Medulla oblongata (tissue), 1 donor: ENCODE results near the gene HUS1.
"Not testable (repeated sequence)": the region's sequence is repeated elsewhere in the genome, so short reads cannot be mapped to it uniquely, and the experiment has no call there.

Source experiments
- DNase-seq: peaks from one replicate; pipeline ENCODE4 v3.0.0-alpha.2; 2015; ENCODE audit errors: extremely low spot score

The HUS1 gene

GRCh38 chr7:47979145-47979831 lies at the start of gene HUS1:
Gene HUS1 (minus strand): TSS chr7:47979615. CDS start chr7:47979519, 96 bp downstream.
- peak; percentile 90 for DNase-seq

DNA sequence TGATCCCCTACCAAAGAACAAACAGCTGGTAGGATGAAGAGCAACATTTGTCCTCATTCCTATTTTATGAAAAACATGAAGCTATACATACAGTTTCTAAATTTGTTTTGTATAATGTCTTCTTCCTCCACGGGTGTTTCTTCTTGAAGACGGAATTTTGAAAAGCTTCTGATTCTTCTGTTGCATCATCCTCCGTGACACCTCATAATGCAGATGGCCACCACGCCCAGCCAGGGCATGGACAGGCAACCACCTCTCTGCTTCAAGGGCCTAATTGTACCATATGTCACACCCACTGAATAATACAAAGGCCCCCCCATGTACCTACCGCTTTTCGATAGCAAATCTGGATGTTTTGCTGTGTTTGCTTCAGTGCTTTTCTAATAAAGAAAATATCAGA lies 49.5 kb upstream of the HUS1 start, which contains the start of gene SUN3:
Gene SUN3 (minus strand): TSS at position 170 of the 400 bp plus-strand sequence. CDS start 169 bp downstream, at position 1.
- DNase-seq, result no peak

DNA sequence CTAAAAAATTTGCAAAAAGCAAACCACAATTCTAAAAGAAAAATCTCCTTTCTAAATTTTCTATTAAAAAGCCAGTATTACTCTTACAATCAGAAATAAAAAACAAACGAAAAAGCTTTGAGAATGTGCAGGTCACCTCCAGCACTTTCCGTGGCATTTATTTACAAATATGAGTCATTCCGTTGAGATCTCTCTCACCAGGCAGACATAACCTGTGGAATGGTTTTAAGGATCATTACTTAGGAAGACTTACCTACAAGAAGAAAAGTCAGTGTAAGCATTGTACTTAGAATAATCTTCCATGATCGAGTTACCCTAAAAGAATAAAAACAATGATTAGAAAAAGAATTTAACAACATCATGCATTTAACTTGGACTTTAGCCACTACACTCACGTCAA lies 46.2 kb upstream of the HUS1 start:
- DNase-seq, result no peak

- DNase-seq, result no peak
Measured at GRCh38 chr7:48017674-48018073, 38.3 kb upstream of the HUS1 start.

GRCh38 chr7:48016641-48017040 lies 37.2 kb upstream of the HUS1 start:
- no peak for DNase-seq

GRCh38 chr7:48011951-48012350 lies 32.5 kb upstream of the HUS1 start:
- no peak for DNase-seq

DNA sequence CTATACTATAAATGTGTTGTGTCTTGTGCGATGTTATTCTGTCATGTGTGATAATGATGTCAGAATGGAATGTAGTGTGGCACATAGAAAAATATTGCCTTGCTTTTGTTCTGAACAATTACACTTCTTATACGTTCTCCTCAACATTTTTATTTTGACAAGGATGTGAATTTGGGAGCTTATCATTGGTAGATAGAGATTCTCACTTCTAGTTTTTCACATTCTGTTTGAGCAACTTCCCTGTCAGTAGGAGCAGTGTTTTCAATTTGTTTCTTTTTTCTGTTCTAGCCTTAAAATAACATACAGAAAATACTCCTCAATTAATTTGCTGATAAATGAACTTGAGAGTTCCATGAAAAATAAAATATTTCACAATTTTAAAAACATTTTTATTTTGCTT lies 31.9 kb upstream of the HUS1 start:
- DNase-seq, result peak; percentile 38

DNA sequence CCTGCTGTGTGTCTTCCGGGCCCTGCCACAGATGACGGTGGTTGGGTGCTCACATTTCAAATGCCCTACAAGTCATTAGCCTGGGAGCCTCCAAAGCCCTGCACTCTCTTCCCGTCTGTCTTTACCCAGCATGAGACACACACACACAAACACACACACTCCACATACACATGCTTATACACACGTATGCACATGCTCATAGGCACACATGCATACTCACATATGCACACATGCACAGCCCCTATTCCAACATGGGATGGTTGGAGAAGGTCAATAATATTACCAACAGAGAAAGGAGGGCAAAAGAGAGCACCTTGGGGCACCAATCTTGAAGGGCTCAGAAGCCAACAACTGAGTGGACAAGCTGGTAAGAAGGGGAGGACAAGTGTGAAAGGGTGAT lies 30.5 kb upstream of the HUS1 start:
- DNase-seq, result no peak

GRCh38 chr7:48009257-48009656 lies 29.8 kb upstream of the HUS1 start:
- DNase-seq, result no peak

DNA sequence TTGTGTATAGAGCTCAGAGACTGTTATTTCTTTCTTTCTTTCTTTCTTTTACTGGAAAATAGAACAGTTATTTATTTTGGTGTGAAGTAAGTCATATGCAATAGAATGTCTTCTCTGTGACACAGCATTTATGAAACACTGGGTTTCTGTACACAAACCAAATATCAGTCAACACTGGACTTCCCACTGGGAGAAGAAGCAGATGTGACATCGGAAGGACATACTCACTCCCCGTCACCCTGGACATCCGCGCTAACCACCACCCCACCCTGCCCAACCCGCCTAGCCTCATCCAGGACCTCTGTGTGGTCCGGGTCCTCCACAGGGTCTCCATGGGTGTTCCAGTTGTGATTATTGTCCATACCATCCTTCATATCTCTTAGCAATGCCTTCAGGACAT lies 27.5 kb upstream of the HUS1 start:
- no peak for DNase-seq

DNA sequence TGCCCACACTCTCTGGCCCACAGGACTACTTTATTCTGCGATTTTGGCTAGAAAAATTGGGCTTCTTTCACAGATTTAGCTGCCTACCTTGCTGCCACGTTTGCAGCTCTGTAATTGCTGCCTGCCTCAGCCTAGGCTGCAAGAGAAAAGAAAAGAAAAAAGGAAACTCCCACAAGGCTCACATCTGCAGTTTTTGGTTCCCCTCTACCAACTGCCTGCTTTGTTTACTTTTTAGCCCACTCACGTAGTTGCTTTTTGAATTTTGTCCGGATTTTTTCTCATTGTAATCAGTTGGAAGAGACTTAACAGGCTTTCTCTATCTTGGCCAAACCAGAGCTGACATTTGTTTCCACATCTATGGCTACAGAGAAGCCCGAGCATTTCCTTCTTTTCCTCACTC lies 25.2 kb upstream of the HUS1 start:
- no peak for DNase-seq

GRCh38 chr7:48004032-48004431 lies 24.6 kb upstream of the HUS1 start:
- DNase-seq, result no peak

DNA sequence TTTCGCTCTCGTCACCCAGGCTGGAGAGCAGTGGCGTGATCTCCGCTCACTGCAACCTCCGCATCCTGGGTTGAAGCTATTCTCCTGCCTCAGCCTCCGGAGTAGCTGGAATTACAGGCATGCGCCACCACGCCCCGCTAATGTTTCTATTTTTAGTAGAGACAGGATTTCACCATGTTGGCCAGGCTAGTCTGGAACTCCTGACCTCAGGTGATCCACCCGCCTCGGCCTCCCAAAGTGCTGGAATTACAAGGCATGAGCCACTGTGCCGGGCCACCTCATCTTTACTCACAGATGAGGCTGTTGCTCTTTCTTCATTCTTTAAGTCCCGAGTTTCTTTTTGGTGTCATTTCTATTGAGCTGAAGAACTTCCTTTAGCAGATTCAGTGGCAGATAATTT lies 20.7 kb upstream of the HUS1 start:
- not testable (repeated sequence) for DNase-seq

DNA sequence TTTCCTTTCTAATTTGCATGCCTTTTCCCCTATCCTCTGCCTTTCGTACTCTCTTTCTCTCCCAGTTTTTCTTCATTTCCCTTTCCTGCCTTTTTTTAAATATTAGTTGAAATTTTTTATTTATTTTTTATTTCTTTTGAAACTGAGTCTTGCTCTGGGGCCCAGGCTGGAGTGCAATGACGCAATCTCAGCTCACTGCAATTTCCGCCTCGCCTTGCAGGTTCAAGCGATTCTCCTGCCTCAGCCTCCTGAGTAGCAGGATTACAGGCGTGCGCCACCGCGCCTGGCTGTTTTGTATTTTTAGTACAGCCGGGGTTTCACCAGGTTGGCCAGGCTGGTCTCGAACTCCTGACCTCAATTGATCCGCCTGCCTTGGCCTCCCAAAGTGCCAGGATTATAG lies 20.0 kb upstream of the HUS1 start:
- no peak for DNase-seq

- DNase-seq, result no peak
Measured at GRCh38 chr7:47992446-47992845, 13.0 kb upstream of the HUS1 start.

DNA sequence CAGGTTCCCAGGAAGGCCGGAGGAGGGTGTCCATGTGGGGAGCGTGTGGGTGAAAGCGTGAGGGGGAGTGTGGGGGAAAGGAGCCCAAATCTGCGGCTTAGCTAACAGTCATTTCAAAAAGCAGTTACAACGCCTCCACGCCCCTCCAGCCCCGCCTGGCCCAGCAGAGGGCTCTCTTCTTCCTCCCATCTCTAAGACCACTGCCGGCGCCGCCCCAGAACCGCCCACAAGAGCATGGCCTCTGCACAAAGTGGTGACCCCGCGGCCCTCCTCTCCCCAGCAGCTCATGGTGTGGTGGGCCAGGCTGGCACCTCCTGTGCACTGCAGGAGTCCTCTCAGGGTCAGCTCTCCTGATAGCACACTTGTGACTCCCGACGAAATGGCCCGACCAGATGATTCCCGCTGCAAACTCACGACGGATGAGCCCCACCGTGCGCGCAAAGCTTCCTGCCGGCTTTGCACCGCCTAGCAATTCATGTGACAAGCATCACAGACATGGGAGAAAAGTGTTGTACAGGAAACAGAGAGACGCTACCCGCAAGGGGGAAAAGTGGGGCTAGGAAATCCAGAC lies 12.4 kb upstream of the HUS1 start:
- peak; percentile 80 for DNase-seq

DNA sequence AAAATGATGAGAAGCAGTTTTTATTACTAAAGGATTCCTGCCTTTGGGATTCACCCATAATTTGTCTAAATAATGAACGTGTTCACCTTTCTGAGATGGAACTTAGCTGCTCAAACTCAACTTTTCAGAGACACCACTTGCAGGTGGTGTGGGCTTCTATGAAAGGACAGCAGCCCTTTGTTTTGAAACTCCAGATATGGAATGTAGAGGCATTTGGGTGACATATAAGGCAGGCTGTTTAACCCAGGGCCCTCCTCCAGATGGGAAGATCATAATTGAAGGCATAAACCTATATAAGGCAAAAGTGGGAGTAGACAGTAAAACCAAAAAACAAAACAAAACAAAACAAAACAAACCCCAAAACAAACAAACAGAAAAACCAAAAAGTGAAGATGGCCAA lies 11.9 kb upstream of the HUS1 start:
- DNase-seq, result no peak

- no peak for DNase-seq
Measured at GRCh38 chr7:47990592-47990991, 11.2 kb upstream of the HUS1 start.

- not testable (repeated sequence) for DNase-seq
Measured at GRCh38 chr7:47989607-47990400, 10.4 kb upstream of the HUS1 start.

GRCh38 chr7:47988496-47989386 lies 9.3 kb upstream of the HUS1 start:
- DNase-seq, result no peak

DNA sequence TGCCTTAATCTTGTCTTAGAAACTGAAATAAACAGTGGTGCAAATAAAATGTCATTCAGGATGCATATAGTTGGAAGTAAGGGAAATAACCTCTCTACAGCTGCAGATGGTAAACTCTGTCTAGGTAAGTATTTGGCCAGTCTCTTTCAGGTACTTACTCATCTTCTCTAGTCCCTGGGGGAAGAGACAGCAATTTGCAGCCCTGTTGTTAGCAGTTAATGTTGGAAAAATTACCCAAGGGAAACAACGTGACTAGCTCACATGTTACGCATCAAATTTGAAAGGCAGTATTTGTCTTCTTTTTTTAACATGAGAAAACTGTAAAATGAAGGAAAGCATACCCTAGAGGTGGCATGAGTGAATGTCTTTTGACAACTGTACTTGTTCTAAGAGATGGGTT lies 3.2 kb upstream of the HUS1 start:
- DNase-seq, result no peak

DNA sequence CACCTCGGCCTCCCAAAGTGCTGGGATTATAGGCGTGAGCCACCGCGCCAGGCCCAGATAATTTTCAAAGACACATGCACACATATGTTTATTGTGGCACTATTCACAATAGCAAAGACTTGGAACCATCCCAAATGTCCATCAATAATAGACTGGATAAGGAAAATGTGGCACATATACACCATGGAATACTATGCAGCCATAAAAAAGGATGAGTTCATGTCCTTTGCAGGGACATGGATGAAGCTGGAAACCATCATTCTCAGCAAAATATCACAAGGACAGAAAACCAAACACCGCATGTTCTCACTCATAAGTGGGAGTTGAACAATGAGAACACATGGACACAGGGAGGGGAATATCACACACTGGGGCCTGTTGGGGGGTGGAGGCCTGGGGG lies 1.2 kb upstream of the HUS1 start:
- not testable (repeated sequence) for DNase-seq
